ENCODE results near the gene NTN4.

GRCh38 chr12:95805864-95806671 is 15.5 kb upstream of the NTN4 start:
- TF ChIP-seq CTCF (IDR thresholded peaks at IDR 0.05) (no peak), POLR2A (IDR thresholded peaks at IDR 0.05) (no peak)
